Raji (cell line): ENCODE results near the gene FLRT2.

Experiments
- POLR2A ChIP-seq: IDR thresholded peaks from 2 replicates; pipeline ENCODE4 v1.6.1; 2011; ENCODE audit warnings: low read depth, low read length, control low read depth; ENCODE audit not compliant: insufficient read depth

FLRT2 gene

GRCh38 chr14:85527006-85527405, 2.9 kb upstream of the FLRT2 start:
- TF ChIP-seq POLR2A, result no peak

- TF ChIP-seq POLR2A, result no peak
These were observed 2.4 kb upstream of the FLRT2 start for GRCh38 chr14:85527445-85528035.

GRCh38 chr14:85528080-85528896, 1.7 kb upstream of the FLRT2 start:
- no peak for TF ChIP-seq POLR2A

GRCh38 chr14:85528897-85529631, 880 bp upstream of the FLRT2 start:
- no peak for TF ChIP-seq POLR2A

- TF ChIP-seq POLR2A, result no peak
These were observed 682 bp downstream of the FLRT2 start for GRCh38 chr14:85530626-85531025.

- no peak for TF ChIP-seq POLR2A
These were observed 1.2 kb downstream of the FLRT2 start for GRCh38 chr14:85531141-85531586.

GRCh38 chr14:85531587-85532373, 1.8 kb downstream of the FLRT2 start:
- TF ChIP-seq POLR2A, result no peak

- no peak for TF ChIP-seq POLR2A
These were observed 2.6 kb downstream of the FLRT2 start for GRCh38 chr14:85532374-85533022.

GRCh38 chr14:85533023-85533860, 3.3 kb downstream of the FLRT2 start:
- no peak for TF ChIP-seq POLR2A

GRCh38 chr14:85533861-85534291, 3.9 kb downstream of the FLRT2 start:
- TF ChIP-seq POLR2A, result no peak

GRCh38 chr14:85534458-85535293, 4.7 kb downstream of the FLRT2 start:
- no peak for TF ChIP-seq POLR2A

- TF ChIP-seq POLR2A, result no peak
These were observed 5.4 kb downstream of the FLRT2 start for GRCh38 chr14:85535321-85535720.

GRCh38 chr14:85535991-85536832, 6.3 kb downstream of the FLRT2 start:
- no peak for TF ChIP-seq POLR2A
